ENCODE measurements around the gene HAND1. TPM values are rescaled to one million over a fixed set of nuclear protein-coding genes. Genes with fewer than 3 reads are reported as not detected.

Gene HAND1
- total and polyA plus RNA-seq, 9 of the 15 experiments (the other 6 are each of a cell fraction or from before 2014, with no cell fraction given), result not detected

DNA sequence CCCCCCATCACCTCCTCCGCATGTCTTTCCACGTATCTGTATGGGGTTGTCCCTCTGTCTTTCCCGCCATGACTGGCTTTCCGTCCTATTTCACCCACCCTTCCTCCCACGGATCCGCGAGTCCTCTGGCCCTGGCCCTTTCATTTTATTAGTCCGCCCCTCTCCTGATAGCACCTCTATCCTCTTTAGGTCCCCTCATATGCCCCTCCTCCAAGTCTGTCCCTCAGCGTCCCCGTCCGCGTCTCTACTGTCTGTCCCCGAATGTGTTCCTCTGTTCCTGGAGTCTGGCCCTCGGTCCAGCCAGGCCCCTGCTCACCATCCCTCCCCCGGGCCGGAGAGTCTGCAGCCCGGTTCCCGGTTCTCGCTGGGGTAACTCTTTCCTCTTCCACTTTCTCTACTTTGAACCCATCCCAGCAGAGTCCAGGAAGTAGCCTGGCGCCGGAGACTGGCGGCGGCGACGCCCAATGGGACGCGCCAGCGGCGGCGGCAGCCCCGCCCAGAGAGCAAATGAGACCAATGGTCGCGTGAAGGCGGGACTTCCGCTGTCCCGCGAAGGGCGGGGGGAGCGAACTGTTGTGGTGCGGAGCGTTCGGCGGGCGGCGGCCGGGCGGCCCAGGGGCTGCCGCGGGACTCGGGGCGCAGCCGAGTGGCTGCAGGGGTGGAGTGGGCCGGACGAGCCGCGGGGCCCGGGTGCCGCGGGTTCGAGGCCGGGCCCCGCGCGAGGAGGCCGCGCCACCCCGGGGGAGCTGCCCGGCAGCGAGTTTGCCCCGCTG is 32.4 kb downstream of the HAND1 start, which contains the start of gene SAP30L (continued):
- peak; percentile 62; the same call in 1 of the 2 replicates for TF ChIP-seq LARP7 (IDR thresholded peaks at IDR 0.05)
- TF ChIP-seq, protein P1, sequence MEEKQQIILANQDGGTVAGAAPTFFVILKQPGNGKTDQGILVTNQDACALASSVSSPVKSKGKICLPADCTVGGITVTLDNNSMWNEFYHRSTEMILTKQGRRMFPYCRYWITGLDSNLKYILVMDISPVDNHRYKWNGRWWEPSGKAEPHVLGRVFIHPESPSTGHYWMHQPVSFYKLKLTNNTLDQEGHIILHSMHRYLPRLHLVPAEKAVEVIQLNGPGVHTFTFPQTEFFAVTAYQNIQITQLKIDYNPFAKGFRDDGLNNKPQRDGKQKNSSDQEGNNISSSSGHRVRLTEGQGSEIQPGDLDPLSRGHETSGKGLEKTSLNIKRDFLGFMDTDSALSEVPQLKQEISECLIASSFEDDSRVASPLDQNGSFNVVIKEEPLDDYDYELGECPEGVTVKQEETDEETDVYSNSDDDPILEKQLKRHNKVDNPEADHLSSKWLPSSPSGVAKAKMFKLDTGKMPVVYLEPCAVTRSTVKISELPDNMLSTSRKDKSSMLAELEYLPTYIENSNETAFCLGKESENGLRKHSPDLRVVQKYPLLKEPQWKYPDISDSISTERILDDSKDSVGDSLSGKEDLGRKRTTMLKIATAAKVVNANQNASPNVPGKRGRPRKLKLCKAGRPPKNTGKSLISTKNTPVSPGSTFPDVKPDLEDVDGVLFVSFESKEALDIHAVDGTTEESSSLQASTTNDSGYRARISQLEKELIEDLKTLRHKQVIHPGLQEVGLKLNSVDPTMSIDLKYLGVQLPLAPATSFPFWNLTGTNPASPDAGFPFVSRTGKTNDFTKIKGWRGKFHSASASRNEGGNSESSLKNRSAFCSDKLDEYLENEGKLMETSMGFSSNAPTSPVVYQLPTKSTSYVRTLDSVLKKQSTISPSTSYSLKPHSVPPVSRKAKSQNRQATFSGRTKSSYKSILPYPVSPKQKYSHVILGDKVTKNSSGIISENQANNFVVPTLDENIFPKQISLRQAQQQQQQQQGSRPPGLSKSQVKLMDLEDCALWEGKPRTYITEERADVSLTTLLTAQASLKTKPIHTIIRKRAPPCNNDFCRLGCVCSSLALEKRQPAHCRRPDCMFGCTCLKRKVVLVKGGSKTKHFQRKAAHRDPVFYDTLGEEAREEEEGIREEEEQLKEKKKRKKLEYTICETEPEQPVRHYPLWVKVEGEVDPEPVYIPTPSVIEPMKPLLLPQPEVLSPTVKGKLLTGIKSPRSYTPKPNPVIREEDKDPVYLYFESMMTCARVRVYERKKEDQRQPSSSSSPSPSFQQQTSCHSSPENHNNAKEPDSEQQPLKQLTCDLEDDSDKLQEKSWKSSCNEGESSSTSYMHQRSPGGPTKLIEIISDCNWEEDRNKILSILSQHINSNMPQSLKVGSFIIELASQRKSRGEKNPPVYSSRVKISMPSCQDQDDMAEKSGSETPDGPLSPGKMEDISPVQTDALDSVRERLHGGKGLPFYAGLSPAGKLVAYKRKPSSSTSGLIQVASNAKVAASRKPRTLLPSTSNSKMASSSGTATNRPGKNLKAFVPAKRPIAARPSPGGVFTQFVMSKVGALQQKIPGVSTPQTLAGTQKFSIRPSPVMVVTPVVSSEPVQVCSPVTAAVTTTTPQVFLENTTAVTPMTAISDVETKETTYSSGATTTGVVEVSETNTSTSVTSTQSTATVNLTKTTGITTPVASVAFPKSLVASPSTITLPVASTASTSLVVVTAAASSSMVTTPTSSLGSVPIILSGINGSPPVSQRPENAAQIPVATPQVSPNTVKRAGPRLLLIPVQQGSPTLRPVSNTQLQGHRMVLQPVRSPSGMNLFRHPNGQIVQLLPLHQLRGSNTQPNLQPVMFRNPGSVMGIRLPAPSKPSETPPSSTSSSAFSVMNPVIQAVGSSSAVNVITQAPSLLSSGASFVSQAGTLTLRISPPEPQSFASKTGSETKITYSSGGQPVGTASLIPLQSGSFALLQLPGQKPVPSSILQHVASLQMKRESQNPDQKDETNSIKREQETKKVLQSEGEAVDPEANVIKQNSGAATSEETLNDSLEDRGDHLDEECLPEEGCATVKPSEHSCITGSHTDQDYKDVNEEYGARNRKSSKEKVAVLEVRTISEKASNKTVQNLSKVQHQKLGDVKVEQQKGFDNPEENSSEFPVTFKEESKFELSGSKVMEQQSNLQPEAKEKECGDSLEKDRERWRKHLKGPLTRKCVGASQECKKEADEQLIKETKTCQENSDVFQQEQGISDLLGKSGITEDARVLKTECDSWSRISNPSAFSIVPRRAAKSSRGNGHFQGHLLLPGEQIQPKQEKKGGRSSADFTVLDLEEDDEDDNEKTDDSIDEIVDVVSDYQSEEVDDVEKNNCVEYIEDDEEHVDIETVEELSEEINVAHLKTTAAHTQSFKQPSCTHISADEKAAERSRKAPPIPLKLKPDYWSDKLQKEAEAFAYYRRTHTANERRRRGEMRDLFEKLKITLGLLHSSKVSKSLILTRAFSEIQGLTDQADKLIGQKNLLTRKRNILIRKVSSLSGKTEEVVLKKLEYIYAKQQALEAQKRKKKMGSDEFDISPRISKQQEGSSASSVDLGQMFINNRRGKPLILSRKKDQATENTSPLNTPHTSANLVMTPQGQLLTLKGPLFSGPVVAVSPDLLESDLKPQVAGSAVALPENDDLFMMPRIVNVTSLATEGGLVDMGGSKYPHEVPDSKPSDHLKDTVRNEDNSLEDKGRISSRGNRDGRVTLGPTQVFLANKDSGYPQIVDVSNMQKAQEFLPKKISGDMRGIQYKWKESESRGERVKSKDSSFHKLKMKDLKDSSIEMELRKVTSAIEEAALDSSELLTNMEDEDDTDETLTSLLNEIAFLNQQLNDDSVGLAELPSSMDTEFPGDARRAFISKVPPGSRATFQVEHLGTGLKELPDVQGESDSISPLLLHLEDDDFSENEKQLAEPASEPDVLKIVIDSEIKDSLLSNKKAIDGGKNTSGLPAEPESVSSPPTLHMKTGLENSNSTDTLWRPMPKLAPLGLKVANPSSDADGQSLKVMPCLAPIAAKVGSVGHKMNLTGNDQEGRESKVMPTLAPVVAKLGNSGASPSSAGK (IDR thresholded peaks at IDR 0.05), result no peak
- TF ChIP-seq, protein P2, sequence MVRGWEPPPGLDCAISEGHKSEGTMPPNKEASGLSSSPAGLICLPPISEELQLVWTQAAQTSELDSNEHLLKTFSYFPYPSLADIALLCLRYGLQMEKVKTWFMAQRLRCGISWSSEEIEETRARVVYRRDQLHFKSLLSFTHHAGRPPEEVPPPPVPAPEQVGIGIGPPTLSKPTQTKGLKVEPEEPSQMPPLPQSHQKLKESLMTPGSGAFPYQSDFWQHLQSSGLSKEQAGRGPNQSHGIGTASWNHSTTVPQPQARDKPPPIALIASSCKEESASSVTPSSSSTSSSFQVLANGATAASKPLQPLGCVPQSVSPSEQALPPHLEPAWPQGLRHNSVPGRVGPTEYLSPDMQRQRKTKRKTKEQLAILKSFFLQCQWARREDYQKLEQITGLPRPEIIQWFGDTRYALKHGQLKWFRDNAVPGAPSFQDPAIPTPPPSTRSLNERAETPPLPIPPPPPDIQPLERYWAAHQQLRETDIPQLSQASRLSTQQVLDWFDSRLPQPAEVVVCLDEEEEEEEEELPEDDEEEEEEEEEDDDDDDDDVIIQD (CRISPR knock-in tag; IDR thresholded peaks at IDR 0.05), result no peak
- no peak for TF ChIP-seq KDM1A (IDR thresholded peaks at IDR 0.05)
- no peak for TF ChIP-seq TRIM28 (IDR thresholded peaks at IDR 0.05)
- no peak for TF ChIP-seq ZKSCAN1 (IDR thresholded peaks at IDR 0.05; ENCODE audit: low read depth, low read length)
- TF ChIP-seq ZBTB8A (IDR thresholded peaks at IDR 0.05; ENCODE audit: partially characterized antibody), result no peak
- TF ChIP-seq POLR2H (tag; IDR thresholded peaks at IDR 0.05; ENCODE audit: low read depth), result no peak
- TF ChIP-seq ZNF212 (CRISPR knock-in tag; IDR thresholded peaks at IDR 0.05), result no peak
- no peak for TF ChIP-seq POU5F1 (IDR thresholded peaks at IDR 0.05; ENCODE audit: borderline replicate concordance, low read depth, low read length, partially characterized antibody)
- TF ChIP-seq, protein P3, sequence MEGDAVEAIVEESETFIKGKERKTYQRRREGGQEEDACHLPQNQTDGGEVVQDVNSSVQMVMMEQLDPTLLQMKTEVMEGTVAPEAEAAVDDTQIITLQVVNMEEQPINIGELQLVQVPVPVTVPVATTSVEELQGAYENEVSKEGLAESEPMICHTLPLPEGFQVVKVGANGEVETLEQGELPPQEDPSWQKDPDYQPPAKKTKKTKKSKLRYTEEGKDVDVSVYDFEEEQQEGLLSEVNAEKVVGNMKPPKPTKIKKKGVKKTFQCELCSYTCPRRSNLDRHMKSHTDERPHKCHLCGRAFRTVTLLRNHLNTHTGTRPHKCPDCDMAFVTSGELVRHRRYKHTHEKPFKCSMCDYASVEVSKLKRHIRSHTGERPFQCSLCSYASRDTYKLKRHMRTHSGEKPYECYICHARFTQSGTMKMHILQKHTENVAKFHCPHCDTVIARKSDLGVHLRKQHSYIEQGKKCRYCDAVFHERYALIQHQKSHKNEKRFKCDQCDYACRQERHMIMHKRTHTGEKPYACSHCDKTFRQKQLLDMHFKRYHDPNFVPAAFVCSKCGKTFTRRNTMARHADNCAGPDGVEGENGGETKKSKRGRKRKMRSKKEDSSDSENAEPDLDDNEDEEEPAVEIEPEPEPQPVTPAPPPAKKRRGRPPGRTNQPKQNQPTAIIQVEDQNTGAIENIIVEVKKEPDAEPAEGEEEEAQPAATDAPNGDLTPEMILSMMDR (IDR thresholded peaks at IDR 0.05 in 2 of 3, conservative IDR thresholded peaks at IDR 0.05 in 1 of 3; ENCODE audit: insufficient read depth in 2 of 3, low read depth in 1 of 3, low read length in 3 of 3), result no peak
- no peak for TF ChIP-seq JUN (IDR thresholded peaks at IDR 0.05; ENCODE audit: borderline replicate concordance, low read depth, low read length)
- TF ChIP-seq JUN (CRISPR knock-in tag; IDR thresholded peaks at IDR 0.05; ENCODE audit: borderline replicate concordance), result no peak
